ENCODE data around the gene PI4K2A. TPM values are rescaled to one million over a fixed set of nuclear protein-coding genes. Genes with fewer than 3 reads are reported as not detected.
A peak's percentile ranks its signal among the peaks of the same experiment; 100 is the strongest.

PI4K2A gene
- total and polyA plus RNA-seq, 8 donors, result 2.2 to 8.9 (median 3.6) TPM

DNA sequence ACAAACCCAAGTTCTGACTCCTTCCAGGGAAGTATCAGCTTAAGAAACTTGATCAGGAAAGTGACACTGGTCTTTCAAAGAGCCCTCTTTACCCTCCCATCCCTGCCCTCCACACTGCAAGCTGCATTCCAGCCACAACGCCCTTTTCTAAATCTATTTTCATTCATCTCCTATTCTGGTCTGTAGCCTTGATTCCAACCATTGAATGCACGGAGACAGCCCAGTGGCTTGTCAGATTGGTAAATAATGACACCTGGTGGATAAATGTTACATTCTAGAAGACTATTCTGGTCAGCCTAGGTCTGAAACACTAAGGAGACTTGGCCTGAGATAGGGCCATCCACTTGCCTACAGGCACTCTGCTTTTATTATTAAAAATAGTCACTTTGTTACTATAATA is 28.1 kb upstream of the PI4K2A start:
- ATAC-seq, result peak in 3 of 4 donors; percentile 76 to 90 (median 81)
- no peak overlapping the region for H3K27ac ChIP-seq
- peak; percentile 17 for FAIRE-seq
- 40 to 51% methylated on average over 2 of the region's 2 CpGs for WGBS, 2 donors
- H3K36me3 ChIP-seq, result no peaks in the 10 kb centered on the region
- no peaks in the 10 kb centered on the region for H3K9me3 ChIP-seq
- H3K27me3 ChIP-seq, result no peaks in the 10 kb centered on the region
- no peak overlapping the region for H3K4me3 ChIP-seq
- no peak for DNase-seq
- no peaks in the 10 kb centered on the region for H3K4me1 ChIP-seq
- TF ChIP-seq CTCF (IDR thresholded peaks at IDR 0.05), result no peak
- intact Hi-C loops (cut with DNase I), result no loop called here

DNA sequence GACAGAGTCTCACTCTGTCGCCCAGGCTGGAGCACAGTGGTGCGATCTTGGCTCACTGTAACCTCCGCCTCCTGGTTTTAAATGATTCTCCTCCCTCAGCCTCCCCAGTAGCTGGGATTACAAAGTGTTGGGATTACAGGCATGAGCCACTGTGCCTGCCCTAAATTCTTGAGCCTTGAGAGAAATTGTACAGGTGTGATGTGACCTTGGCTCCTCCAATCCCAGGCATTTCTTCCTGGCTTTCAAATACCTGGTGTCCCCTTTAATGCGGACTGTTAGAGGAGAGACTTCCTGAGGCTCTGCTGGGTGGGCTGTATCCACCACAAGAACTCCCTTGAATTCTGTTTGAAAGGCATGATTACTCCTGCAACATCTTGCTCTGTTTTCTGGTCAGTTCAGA is 22.2 kb upstream of the PI4K2A start:
- no peak for TF ChIP-seq CTCF (IDR thresholded peaks at IDR 0.05)
- no peak for FAIRE-seq
- no peaks in the 10 kb centered on the region for H3K9me3 ChIP-seq
- WGBS, 2 donors, result 77 to 80% methylated on average over 4 of the region's 4 CpGs
- H3K4me3 ChIP-seq, result no peak overlapping the region
- no peaks in the 10 kb centered on the region for H3K36me3 ChIP-seq
- DNase-seq, result no peak
- intact Hi-C loops (cut with DNase I), result no loop called here
- H3K4me1 ChIP-seq, result peaks cover 0 to 2% (median 0%) of the 10 kb centered on the region in 3 donors
- no peaks in the 10 kb centered on the region for H3K27me3 ChIP-seq
- peak in 2 of 4 donors; percentile 57 to 82 for ATAC-seq
- H3K27ac ChIP-seq, result no peak overlapping the region

- peaks cover 0 to 3% (median 0%) of the 10 kb centered on the region in 3 donors for H3K4me1 ChIP-seq
- no peak for DNase-seq
- no peak for FAIRE-seq
- no peak overlapping the region for H3K27ac ChIP-seq
- H3K36me3 ChIP-seq, result no peaks in the 10 kb centered on the region
- H3K27me3 ChIP-seq, result no peaks in the 10 kb centered on the region
- ATAC-seq, result no peak
- intact Hi-C loops (cut with DNase I), result no loop called here
- H3K9me3 ChIP-seq, result no peaks in the 10 kb centered on the region
- TF ChIP-seq CTCF (IDR thresholded peaks at IDR 0.05), result no peak
- WGBS, 2 donors, result 93 to 94% methylated on average over 4 of the region's 4 CpGs
- no peak overlapping the region for H3K4me3 ChIP-seq
Observed at GRCh38 chr10:97618733-97619132, 21.7 kb upstream of the PI4K2A start.

GRCh38 chr10:97623277-97623676 is 17.2 kb upstream of the PI4K2A start:
- intact Hi-C loops (cut with DNase I), result no loop called here
- no peak for DNase-seq
- peak in 2 of 4 donors; percentile 40 to 63 for ATAC-seq
- no peaks in the 10 kb centered on the region for H3K36me3 ChIP-seq
- no peaks in the 10 kb centered on the region for H3K9me3 ChIP-seq
- no peaks in the 10 kb centered on the region for H3K27me3 ChIP-seq
- H3K4me1 ChIP-seq, result peaks cover 0 to 3% (median 0%) of the 10 kb centered on the region in 3 donors
- no peak overlapping the region for H3K4me3 ChIP-seq
- 41 to 55% methylated on average over 1 of the region's 1 CpG for WGBS, 2 donors
- peak overlapping the region in 1 of 4 donors; percentile 27 for H3K27ac ChIP-seq
- no peak for FAIRE-seq
- no peak for TF ChIP-seq CTCF (IDR thresholded peaks at IDR 0.05)

DNA sequence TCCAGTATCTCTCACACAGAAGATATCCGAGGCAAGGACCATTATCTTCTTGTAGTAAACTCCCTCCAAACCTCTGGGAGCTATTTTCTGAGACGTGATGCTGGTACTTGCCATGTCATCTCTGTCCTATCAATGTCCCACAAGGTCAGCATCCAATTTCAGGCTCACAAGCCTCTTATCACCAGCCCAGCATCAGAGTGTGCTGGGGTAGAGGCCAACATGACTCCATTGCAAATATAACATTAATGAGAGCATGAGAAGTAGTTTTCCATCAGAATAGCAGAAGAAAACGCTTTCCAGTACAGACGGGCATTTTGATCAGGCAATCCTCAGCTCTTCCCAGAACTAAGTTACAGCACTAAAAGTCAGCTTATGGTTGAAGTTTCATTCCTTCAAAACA is 12.7 kb upstream of the PI4K2A start:
- WGBS, 2 donors, result 51 to 58% methylated on average over 4 of the region's 4 CpGs
- DNase-seq (no peak), FAIRE-seq (no peak), ATAC-seq (no peak)
- Histone ChIP-seq H3K36me3 (no peaks in the 10 kb centered on the region), H3K27me3 (no peaks in the 10 kb centered on the region), H3K4me3 (no peak overlapping the region), H3K4me1 (peaks cover 0 to 3% (median 0%) of the 10 kb centered on the region in 3 donors), H3K9me3 (no peaks in the 10 kb centered on the region), H3K27ac (no peak overlapping the region)
- intact Hi-C loops (cut with DNase I), result no loop called here
- TF ChIP-seq CTCF (IDR thresholded peaks at IDR 0.05), result no peak

Measured in pancreas (tissue), 10 donors.